Measurements from ENCODE around the gene DAW1. TPM values are rescaled to one million over a fixed set of nuclear protein-coding genes. Genes with fewer than 3 reads are reported as not detected.
A peak's percentile ranks its signal among the peaks of the same experiment; 100 is the strongest.
"Not testable (repeated sequence)": the region's sequence is repeated elsewhere in the genome, so short reads cannot be mapped to it uniquely, and the experiment has no call there.

The DAW1 gene, protein sequence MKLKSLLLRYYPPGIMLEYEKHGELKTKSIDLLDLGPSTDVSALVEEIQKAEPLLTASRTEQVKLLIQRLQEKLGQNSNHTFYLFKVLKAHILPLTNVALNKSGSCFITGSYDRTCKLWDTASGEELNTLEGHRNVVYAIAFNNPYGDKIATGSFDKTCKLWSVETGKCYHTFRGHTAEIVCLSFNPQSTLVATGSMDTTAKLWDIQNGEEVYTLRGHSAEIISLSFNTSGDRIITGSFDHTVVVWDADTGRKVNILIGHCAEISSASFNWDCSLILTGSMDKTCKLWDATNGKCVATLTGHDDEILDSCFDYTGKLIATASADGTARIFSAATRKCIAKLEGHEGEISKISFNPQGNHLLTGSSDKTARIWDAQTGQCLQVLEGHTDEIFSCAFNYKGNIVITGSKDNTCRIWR
- total RNA-seq: 0.20 and 0.22 TPM in 2 replicates

DNA sequence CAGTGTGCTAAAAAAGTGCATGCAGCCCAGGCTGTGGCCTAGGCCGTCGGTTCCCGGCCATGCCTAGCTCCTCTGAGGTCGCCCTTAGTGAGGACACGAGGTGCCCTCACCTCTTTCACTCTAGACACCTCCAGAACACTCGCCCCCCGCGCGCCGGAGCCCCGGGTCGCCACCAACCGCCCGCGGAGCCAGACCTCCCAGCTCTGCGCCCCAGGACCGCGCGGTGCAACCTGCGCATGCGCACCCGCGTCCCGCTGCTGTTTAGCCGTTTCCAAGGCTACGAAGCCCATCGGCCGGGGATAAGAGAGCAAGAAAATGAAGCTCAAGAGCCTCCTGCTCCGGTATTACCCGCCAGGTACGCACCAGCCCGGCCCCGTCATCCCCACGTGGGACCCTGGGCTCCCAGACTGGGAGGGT, at the start of gene DAW1:
DAW1 (plus strand) TSS at position 257 of the 417 bp plus-strand sequence; CDS start at position 316, 59 bp downstream.
- peak; percentile 76 to 78 for DNase-seq (ENCODE audit: low read depth in 2 of 2)

DNA sequence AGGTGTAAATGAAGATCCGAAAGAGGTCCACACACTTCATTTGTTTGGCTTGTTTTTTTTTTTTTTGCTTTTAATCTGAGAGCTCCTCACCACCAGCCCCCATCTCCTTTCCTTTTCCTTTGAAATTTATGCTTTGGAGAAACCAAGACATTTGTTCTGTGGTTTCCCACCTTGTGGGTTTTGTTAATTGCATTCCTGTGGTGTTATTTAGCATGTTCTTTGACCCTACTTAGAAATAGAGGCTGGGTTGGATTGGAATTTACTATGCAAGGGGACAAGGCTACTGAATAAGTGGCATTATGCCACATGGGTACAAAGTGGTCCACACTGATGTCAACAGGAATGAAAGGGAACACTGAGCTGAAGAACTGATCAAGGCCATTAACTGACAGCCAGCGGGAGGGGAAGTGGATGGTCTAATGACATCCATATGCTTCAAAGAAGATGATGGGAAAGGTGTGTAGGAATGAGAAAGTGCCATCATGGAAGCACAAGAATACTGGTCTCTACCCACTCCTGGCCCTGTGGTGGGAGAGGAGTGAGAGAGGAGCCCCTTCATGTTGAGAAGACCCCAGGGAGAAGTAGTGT, 48.9 kb upstream of the DAW1 start:
- DNase-seq (ENCODE audit: low read depth in 2 of 2): no peak

DNA sequence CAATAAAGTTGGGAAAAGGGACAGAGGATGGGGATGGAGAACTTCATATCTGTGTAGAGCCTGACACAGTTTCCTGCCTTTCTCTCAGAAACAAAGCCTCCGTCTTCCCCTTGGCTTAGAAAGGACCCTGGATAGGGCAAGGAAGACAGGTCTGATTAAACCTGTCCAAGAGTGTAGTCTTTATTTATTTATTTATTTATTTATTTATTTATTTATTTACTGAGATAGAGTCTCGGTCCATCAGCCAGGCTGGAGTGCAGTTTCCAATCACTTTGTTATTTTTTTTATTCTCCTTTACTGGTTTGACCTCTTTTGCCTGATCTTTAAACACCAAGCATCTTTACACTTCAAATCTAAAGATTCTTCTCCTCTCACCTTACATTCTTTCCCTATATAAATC, 47.5 kb upstream of the DAW1 start:
- DNase-seq (ENCODE audit: low read depth in 2 of 2): no peak

DNA sequence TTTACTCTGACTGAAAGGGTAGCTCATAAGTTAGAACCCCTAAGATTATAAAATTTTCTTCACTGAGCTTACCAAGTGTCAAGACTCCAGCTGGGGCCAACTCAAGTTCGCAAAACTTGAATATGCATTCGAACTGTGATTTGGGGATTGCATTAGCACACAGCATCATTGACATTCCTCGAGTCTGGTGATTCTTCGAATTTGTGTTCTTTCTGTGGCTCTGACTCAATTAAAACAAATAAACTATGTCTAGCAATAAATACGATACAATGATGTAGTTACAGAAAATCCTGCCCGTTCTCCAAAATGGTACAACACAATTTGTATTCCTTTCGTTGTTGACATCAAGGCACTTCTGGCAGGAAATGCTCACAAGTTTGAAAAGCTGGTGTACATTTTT, 46.7 kb upstream of the DAW1 start:
- no peak for DNase-seq (ENCODE audit: low read depth in 2 of 2)

DNA sequence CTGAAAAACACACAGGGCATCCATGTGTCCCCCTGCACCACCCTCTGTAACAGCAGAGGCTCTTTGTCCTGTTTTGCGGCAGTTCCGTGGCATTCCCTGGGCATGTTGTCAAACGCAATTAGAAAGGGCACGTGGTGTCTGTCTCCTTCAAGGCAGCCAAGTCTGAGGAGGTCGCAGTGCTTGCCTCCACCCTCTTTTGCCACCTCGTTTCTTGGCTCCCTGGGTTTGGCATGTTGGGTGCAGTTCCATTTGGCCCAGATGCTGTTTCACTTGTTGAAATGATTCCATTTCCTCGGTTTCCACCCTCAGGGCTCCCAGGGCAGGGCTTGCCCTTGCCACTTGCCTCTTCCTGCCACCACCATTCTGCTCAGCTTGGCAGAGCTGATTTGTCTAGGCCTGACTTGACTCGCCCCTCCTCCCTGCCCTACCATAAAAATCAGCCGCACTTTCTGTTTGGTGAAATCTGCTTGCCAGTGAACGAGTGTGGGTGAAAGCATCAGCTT, 45.4 kb upstream of the DAW1 start:
- no peak for DNase-seq (ENCODE audit: low read depth in 2 of 2)

DNA sequence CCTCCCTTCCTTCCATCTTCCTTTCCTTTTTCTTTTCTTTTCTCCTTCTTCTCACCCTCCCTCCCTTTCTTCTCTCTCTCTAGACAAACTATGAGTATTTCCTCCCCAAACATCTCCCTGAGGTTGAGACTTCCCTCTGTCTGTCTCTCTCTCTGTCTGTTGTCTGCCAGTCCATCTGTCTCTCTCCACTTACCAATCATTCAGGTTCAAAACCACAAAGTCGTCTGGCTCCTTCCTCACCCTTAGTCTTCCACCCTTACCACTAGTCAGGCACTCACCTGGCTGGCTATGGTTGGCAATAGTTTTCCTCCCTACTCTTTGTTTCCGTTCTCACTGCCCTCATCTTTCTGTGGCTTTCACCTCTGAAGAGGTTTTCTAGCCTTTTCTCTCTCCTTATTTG, 44.9 kb upstream of the DAW1 start:
- no peak for DNase-seq (ENCODE audit: low read depth in 2 of 2)

DNA sequence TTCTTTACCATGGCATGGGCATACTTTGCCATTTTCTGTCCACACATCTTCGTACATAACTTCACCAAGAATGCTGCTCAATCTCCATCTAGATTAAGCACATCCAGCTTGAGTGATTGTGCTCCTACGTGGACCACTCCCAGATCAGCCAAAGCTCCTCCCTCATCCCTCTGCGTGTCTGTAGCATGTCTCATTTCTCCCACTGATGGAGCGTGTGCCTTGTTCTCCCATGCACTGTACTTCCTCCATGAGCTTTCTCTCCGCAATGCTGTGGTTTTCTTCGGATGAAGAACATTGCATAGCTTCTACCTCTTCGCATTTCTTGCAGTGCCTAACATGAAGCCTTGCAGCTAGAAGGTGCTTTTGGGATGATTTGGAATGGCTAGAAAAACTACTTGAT, 44.3 kb upstream of the DAW1 start:
- no peak for DNase-seq (ENCODE audit: low read depth in 2 of 2)

DNA sequence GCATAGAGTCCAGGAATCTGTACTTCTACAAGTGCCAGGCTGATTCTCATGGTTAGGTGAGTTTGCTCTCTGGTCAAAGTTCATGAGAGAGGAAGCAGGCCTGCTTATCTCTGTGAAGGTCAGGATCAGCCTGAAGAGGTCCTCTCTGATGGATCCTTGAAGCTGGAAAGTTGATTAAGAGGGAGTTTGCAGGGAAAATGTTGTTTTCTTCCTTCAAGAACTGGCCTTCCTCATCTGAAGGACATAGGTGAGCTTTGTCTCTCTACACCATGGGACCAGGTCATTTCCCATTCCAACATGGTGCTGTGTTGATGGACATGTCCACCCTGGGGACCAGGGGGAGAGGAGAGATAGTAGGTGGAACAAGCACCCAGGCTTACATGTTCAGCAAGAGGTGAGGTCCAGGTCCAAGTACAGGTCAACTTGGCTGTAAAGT, 42.9 kb upstream of the DAW1 start:
- no peak for DNase-seq (ENCODE audit: low read depth in 2 of 2)

DNA sequence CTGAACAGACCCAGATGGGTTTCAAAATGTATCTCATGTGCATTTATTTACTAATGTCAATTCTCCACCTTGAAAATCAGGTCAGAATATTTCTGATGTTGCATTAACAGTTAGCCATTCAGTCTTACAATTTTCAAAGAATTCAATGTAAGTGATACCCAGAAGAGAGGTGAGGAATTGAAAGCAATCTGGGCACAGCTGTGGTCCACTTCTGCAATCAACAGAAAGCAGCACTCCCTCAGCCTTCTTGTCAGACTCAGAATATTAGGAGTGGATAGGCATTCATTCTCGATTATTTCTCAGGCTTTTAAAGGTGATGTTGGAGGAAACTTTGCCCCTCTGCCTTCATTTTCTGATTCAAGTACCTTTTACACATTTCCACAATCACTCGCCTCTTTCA, 42.1 kb upstream of the DAW1 start:
- no peak for DNase-seq (ENCODE audit: low read depth in 2 of 2)

DNA sequence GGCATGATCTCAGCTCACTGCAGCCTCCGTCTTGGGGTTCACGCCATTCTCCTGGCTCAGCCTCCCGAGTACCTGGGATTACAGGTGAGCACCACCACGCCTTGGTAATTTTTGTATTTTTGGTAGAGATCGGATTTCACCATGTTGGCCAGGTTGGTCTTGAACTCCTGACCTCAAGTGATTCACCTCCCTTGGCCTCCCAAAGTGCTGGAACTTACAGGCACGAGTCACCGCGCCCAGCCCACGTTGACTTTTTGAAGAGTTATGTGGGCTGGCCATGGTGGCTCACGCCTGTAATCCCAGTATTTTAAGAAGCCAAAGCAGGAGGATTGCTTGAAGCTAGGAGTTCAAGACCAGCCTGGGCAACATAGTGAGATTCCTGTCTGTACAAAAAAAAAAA, 37.0 kb upstream of the DAW1 start:
- DNase-seq (ENCODE audit: low read depth in 2 of 2): no peak

DNA sequence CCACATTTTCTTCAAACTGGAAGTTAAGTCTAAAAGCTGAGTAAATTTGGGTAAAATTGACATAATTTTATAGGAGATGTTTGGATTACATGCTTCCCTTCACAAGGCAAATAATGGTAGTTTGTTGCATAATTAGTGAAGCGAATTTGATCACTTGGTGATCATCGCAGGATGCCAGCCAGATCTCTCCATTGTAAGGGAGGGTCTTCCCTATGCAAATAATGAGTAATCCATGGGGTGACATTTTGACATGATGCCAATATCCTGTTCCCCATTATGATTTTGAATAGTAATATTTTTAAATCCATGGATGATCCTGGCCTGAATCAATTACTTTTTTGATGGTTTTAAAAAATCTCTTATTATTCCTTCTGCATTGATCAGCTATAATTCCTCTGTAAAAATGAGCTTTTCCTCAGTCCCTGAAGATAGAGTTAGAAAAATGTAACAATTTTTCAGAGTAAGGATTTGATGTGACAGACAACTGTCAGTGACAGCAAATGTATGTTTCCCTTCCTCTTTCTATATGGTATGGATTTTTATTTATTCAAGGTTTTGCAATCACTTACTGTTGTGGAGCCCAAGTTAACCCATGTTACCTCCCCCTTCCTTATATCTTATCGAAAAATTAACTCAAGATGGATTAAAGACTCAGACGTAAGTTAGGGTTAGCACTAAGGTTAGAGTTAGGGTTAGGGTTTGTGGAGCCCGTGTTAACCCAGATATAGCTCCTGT, 36.3 kb upstream of the DAW1 start:
- DNase-seq (ENCODE audit: low read depth in 2 of 2): no peak

DNA sequence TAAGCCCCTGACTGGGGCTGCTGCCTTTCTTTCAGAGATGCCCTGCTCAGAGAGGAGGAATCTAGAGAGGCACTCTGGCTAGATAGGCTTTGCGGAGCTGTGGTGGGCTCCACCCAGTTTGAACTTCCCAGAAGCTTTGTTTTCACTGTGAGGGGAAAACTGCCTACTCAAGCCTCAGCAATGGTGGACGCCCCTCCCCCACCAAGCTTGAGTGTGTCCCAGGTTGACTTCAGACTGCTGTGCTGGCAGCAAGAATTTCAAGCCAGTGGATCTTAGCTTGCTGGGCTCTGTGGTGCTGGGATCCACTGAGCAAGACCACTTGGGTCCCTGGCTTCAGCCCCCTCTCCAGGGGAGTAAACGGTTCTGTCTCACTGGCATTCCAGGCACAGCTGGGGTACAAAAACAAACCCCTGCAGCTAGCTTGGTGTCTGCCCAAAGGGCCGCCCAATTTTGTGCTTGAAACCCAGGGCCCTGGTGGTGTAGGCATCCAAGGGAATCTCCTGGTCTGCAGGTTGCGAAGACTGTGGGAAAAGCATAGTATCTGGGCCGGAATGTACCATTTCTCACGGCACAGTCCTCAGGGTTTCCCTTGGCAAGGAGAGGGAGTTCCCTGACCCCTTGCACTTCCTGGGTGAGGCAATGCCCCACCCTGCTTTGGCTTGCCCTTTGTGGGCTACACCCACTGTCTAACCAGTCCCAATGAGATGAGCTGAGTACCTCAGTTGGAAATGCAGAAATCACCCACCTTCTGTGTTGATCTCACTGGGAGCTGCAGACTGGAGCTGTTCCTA, 31.9 kb upstream of the DAW1 start:
- DNase-seq (ENCODE audit: low read depth in 2 of 2): not testable (repeated sequence)

DNA sequence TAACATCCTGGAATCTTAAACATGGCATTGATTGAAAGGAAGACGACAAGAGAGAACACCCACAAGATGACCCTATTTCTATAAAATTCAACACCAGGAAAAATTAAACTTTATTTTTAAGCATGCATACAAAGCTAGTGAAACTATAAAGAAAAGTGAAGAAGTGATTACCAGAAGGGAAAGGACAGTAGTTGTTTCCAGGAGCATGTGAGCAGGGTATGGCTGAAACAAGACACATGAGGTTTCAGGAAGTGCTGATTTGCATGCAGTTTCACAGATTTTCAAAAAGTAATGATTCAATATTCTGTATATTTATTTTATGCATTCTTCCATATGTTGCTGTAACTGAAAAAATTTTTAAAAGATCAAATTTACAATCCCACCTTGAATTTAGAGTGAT, 24.6 kb upstream of the DAW1 start:
- no peak for DNase-seq (ENCODE audit: low read depth in 2 of 2)

DNA sequence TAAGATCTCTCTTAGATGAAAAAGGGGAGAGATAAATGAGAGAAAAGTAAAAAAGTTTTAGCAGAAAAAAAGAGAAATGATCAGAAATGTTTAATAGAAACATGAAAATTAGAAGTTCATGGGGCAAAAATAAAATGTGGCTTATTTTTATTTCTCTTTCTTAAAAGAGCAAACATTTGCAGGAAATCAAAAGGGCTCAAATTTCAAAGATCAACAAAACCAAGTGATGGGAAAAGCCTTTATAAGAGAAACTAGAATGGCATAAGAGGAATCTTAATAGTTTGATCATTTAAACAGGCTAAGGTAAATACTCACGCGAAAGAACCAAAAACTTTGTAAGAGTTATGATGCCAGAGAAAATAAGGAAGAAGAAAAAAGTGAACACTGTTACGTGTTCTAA, 23.3 kb upstream of the DAW1 start:
- no peak for DNase-seq (ENCODE audit: low read depth in 2 of 2)

DNA sequence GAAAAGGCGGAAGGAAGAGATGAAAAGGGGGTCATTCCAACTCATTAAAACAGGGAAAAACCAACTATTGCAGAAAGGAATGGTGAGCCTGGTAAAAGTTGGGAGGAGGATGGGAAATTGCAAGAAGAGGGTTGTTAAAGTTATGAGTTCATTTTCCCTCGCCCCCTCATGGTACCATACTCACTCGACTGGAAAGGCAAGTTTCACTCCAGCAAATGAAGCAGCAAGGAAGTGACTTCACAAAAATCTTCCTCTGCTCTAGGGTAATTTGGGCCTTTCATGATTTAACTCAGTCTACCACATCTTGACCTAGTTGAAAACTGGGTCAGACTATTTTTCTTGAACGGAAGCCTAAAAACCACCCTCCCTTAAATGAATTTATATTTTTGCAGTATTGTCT, 22.8 kb upstream of the DAW1 start:
- DNase-seq (ENCODE audit: low read depth in 2 of 2): no peak

DNA sequence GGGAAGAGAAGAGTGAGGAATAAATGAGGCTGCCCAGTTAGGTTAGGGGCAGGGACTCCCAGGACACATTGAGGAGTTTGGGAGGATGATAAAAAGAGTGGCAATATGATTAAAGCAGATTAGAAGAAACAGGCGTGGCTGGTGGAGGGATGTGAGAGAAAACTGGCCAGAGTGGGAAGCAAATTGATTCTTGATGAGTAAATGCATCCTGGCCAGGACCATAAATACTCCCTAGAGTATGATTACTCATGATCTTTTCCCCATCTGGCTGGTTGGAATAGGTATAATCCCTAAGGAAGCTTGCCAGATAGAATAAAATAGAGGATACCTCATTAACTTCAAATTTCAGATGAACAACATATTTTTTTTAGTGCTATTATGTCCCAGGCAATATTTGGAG, 21.5 kb upstream of the DAW1 start:
- DNase-seq (ENCODE audit: low read depth in 2 of 2): peak in 1 of 2 donors; percentile 38

DNA sequence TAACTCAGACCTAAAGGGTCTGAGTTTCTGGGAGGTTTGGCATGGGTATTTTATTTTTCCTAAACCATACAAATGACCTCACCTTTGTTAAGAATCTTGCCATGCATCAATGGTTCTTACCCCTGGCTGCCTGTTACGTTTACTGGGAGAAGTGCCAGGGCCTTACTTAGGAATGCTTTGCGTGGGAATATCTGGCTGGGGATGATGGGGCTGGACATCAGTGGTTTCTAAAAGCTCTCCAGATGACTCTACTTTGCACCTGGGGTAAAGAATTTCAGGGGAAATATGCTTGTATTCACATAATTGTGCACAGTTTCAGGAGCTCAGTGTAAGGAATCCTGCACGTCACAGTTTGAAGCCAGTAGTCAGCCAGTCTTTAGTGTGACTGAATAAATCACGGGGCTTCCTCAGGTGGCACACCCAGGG, 18.2 kb upstream of the DAW1 start:
- DNase-seq (ENCODE audit: low read depth in 2 of 2): peak in 1 of 2 donors; percentile 42

DNA sequence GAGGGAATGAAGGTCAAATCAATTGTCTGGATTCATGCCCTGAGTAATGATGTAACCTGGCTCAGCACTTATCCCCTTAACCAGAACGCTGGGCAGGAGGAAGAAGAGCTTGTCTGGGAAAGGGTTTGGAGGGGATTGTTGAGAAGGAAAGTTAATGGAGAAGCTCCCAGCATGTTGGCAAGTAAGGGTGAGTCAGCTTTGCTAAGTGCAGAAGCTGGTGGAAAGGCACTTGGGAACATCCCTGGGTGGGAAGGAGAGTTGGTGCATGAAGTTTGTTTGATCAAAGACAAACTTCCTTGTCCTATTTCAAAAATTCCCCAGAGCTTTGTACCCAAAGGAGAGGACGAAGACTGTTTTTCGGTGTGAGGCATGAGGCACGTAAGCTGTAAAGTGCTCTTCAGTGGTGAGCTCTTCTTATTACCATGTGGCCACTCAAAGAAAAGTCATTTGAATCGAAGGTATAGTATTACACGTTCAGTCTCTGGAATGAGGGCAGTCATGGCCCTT, 17.6 kb upstream of the DAW1 start:
- peak in 1 of 2 donors; percentile 17 for DNase-seq (ENCODE audit: low read depth in 2 of 2)

DNA sequence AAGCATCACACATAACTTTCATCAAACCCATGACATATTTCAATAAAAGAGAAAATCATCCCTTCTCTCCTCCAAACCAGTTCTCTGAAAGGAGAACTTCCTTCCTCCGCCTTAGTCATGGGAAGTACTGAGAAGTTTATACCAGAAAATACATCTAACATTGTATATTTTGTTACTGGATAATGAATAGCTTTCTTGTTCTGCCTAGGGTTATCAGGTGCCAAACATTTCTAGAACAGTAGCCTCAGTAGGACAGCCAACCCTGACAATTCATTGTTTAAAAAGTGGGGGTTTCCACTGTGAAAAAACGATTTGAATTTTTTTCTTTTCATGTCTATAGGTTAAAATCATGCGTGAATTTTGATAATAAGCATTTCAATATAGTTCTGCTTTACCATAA, 16.0 kb upstream of the DAW1 start:
- DNase-seq (ENCODE audit: low read depth in 2 of 2): peak in 1 of 2 donors; percentile 68

DNA sequence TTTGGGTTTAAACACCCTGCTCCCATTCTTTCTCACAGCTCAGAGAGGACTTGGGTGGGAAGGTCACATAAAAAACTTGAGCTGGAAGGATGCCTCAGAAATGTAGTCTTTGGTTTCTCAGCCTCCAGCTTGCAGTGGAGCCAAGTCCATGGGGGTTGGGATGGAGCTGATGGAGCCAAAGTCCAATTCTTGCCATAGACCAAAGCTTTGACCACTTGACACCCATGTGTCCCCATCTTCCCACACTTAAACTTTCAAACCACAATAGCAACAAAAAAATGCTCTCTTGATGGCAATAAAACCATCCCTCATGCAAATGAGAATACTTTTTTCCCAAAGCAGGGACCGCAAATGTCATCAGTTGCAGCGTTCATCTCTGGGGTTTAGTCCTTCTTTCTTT, 14.7 kb upstream of the DAW1 start:
- DNase-seq (ENCODE audit: low read depth in 2 of 2): no peak

DNA sequence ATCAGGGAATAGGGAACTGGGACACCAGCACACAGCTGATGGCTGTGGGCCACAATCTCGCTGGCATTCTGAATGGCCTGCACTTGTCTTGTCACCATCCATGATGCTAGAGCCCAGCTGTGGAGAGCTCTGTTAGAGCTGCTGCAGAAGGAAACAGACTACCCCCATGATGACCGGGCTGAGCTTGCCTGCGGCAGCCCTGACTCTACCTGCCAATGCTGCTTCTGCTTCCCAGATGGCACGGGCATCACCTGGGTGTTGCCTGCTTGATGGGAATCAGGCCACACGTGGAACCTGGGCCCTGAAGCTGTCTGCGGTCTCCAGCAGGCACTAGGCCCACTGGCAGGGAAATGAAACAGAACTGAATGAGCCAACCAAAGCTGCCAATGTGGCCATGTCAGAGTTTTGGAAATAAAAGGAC, 11.2 kb upstream of the DAW1 start:
- DNase-seq (ENCODE audit: low read depth in 2 of 2): no peak

Data from lung microvascular endothelial cell (primary cell).